ENCODE results near the gene C1QTNF5. TPM values are rescaled to one million over a fixed set of nuclear protein-coding genes. Genes with fewer than 3 reads are reported as not detected.

C1QTNF5 gene
- total RNA-seq, 1 experiment from 2014 or later, result not detected

DNA sequence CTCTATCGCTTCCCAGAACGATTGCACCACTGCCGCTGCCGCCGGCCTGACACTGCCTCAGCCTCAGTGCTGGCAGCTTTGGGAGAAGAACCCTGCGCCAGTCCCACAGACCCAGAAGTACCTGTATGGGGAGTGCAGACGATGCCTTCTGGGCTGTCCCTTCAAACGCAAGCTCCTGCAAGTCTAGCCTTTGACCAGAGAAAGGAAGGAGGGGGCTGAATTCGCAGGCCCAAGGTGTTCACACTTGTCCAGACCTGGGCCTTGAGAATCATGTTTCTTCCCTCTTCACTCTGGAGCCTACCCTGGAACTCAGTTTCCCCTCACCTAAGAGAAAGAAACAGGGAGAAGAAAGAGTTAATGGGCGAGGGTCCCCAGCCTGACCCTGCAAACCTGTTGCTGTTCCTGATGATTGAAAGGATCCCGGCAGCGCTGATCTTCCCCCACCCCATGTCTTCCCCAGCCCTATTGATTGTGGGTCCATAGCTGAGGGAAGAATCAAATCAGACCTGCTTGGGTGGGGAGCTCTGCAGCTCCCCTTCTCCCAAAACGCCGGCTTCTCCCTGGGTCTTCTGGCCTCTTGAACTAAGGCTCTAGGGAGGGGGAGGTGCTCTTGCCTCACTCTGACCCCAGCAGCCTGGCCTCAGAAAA, 23.0 kb downstream of the C1QTNF5 start:
- Histone ChIP-seq H3K27me3 (ENCODE audit: control insufficient read depth, insufficient read depth, low read length) (no peaks in the 10 kb centered on the region), H3K36me3 (ENCODE audit: control insufficient read depth, insufficient read depth, low read length) (no peaks in the 10 kb centered on the region), H3K9me3 (ENCODE audit: control insufficient read depth, insufficient read depth, low read depth, low read length) (no peaks in the 10 kb centered on the region), H3K27ac (ENCODE audit: low read length) (0 out of 2 replicates have a peak overlapping the region, but pooled peaks have one; percentile 24), H3K4me3 (ENCODE audit: low read depth in 2 of 2, low read length in 2 of 2) (peak overlapping the region; percentile 9 to 24; a peak in 2 of 4 replicates), H3K4me1 (ENCODE audit: control insufficient read depth, insufficient read depth, low read length) (peaks cover 52% of the 10 kb centered on the region)
- ChIA-PET POLR2A (no interaction called here), CTCF (interaction anchor here (0.5 to 1.1 kb wide), 2 partner anchors 157 to 223 kb away, joined by 3 to 4 read pairs; a partner anchor contains a TSS)
- TF ChIP-seq TCF7L2 (IDR thresholded peaks at IDR 0.05; ENCODE audit: low read depth, low read length) (no peak), POLR2AphosphoS5 (IDR thresholded peaks at IDR 0.05; ENCODE audit: low read depth, low read length) (no peak), SIN3A (IDR thresholded peaks at IDR 0.05; ENCODE audit: borderline replicate concordance, insufficient read depth, low read depth, low read length) (no peak)
- TF ChIP-seq, protein P1, sequence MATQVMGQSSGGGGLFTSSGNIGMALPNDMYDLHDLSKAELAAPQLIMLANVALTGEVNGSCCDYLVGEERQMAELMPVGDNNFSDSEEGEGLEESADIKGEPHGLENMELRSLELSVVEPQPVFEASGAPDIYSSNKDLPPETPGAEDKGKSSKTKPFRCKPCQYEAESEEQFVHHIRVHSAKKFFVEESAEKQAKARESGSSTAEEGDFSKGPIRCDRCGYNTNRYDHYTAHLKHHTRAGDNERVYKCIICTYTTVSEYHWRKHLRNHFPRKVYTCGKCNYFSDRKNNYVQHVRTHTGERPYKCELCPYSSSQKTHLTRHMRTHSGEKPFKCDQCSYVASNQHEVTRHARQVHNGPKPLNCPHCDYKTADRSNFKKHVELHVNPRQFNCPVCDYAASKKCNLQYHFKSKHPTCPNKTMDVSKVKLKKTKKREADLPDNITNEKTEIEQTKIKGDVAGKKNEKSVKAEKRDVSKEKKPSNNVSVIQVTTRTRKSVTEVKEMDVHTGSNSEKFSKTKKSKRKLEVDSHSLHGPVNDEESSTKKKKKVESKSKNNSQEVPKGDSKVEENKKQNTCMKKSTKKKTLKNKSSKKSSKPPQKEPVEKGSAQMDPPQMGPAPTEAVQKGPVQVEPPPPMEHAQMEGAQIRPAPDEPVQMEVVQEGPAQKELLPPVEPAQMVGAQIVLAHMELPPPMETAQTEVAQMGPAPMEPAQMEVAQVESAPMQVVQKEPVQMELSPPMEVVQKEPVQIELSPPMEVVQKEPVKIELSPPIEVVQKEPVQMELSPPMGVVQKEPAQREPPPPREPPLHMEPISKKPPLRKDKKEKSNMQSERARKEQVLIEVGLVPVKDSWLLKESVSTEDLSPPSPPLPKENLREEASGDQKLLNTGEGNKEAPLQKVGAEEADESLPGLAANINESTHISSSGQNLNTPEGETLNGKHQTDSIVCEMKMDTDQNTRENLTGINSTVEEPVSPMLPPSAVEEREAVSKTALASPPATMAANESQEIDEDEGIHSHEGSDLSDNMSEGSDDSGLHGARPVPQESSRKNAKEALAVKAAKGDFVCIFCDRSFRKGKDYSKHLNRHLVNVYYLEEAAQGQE (IDR thresholded peaks at IDR 0.05; ENCODE audit: insufficient read depth in 1 of 2, low read depth in 2 of 2, low read length in 1 of 2), result no peak
- TF ChIP-seq, protein P2, sequence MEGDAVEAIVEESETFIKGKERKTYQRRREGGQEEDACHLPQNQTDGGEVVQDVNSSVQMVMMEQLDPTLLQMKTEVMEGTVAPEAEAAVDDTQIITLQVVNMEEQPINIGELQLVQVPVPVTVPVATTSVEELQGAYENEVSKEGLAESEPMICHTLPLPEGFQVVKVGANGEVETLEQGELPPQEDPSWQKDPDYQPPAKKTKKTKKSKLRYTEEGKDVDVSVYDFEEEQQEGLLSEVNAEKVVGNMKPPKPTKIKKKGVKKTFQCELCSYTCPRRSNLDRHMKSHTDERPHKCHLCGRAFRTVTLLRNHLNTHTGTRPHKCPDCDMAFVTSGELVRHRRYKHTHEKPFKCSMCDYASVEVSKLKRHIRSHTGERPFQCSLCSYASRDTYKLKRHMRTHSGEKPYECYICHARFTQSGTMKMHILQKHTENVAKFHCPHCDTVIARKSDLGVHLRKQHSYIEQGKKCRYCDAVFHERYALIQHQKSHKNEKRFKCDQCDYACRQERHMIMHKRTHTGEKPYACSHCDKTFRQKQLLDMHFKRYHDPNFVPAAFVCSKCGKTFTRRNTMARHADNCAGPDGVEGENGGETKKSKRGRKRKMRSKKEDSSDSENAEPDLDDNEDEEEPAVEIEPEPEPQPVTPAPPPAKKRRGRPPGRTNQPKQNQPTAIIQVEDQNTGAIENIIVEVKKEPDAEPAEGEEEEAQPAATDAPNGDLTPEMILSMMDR (IDR thresholded peaks at IDR 0.05), result no peak
- BruUV-seq (replicated peaks), result no TSS peak
- DNase-seq (ENCODE audit: low read depth, low spot score), result no peak
- intact Hi-C loops (cut with micrococcal nuclease; ENCODE audit: unreplicated experiment), result no loop called here
- ATAC-seq, result no peak; the same call in 1 of the 2 replicates
- in situ Hi-C loops (cut with HindIII; ENCODE audit: low pct_unique_long_range_greater_than_20kb, low sequenced_read_pairs), result no loop called here

DNA sequence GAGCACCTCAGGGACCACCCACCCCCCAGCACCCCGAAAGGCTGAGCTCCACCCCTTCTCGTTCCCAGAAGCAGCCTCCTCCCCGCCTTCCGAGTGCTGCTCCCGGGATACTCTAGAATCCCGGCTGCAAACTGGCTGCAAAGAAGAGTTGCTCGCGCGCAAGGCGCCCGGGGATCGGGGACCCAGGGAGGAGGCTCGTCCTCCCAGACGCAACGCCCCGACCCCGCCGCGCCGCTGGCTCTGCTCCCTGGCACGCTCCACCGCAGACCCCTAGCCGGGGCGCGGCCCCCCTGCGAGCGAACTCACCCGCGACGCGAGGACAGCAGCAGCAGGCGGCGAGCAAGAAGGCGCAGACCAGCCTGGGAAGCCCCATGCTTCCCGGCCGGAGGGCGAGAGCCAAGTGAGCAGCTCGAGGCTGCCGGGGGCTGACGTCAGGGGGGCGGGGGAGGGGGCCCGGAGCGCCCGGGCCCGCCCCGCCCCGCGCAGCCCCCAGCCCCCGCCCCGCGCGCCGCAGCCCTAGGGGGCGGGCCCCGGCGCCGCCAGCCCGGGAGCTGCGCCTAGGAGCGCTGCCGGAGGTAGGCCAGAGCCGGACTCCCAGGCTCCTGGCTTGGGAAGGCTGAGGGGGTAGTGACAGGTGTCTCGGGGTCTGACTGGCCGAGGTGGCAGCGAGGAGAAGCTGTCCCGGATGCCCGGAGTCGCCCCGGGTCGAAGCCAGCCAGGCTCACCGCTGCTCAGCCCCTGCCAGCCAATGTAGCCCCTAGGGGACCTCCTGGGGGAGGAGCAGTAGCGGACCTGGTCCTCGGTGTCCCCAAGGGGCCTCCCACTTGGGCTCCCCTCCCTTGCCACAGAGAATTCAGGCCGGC, 23.7 kb downstream of the C1QTNF5 start, which contains the start of gene MCAM:
Gene MCAM, minus strand, starts transcription at position 402 of the 863 bp plus-strand sequence. Its CDS starts 29 bp downstream, at position 373.
- no peak for DNase-seq (ENCODE audit: low read depth, low spot score)
- CTCF ChIA-PET, result interaction anchor here (0.7 kb wide), 1 partner anchor 157 kb away, joined by 3 read pairs; no protein-coding TSS in a partner anchor
- H3K36me3 ChIP-seq (ENCODE audit: control insufficient read depth, insufficient read depth, low read length), result no peaks in the 10 kb centered on the region
- intact Hi-C loops (cut with micrococcal nuclease; ENCODE audit: unreplicated experiment) (no loop called here), in situ Hi-C loops (cut with HindIII; ENCODE audit: low pct_unique_long_range_greater_than_20kb, low sequenced_read_pairs) (no loop called here)
- no TSS peak for BruUV-seq (replicated peaks)
- H3K9me3 ChIP-seq (ENCODE audit: control insufficient read depth, insufficient read depth, low read depth, low read length), result no peaks in the 10 kb centered on the region
- H3K4me3 ChIP-seq (ENCODE audit: low read depth in 2 of 2, low read length in 2 of 2), result peak within 1 kb of the TSS; percentile 47 to 62
- peak within 1 kb of the TSS; percentile 40; the same call in 1 of the 2 replicates for H3K27ac ChIP-seq (ENCODE audit: low read length)
- POLR2A ChIA-PET, result no interaction called here
- H3K4me1 ChIP-seq (ENCODE audit: control insufficient read depth, insufficient read depth, low read length), result peaks cover 52% of the 10 kb centered on the region
- TF ChIP-seq POLR2AphosphoS5 (IDR thresholded peaks at IDR 0.05; ENCODE audit: low read depth, low read length) (no peak), SIN3A (IDR thresholded peaks at IDR 0.05; ENCODE audit: borderline replicate concordance, insufficient read depth, low read depth, low read length) (no peak), TCF7L2 (IDR thresholded peaks at IDR 0.05; ENCODE audit: low read depth, low read length) (no peak)
- TF ChIP-seq, protein P1 (IDR thresholded peaks at IDR 0.05; ENCODE audit: insufficient read depth in 1 of 2, low read depth in 2 of 2, low read length in 1 of 2), result no peak
- TF ChIP-seq, protein P2 (IDR thresholded peaks at IDR 0.05), result no peak
- peak; percentile 14 for ATAC-seq
- no peaks in the 10 kb centered on the region for H3K27me3 ChIP-seq (ENCODE audit: control insufficient read depth, insufficient read depth, low read length)
